K562 (cell line): ENCODE measurements around the gene CTDSPL. TPM values are rescaled to one million over a fixed set of nuclear protein-coding genes. Genes with fewer than 3 reads are reported as not detected.

Experiments used
- ATF3 ChIP-seq, 2 experiments: fragments of 450-650 bp in 1 of 2; sonication (generic) in 1 of 2; formaldehyde crosslinking in 1 of 2; IDR thresholded peaks in 1 of 2; conservative IDR thresholded peaks in 1 of 2; 2 replicates each; pipeline versions ENCODE4 v1.6.1 to v1.8.1; 2016 to 2023; ENCODE audit warnings: mild to moderate bottlenecking in 2 of 2, moderate library complexity in 2 of 2, inconsistent platforms in 1 of 2, missing genetic modification reagents in 1 of 2
- ATF4 ChIP-seq: fragments of 450-650 bp; formaldehyde crosslinking; IDR thresholded peaks from 2 replicates; pipeline ENCODE4 v1.4.0; 2022; ENCODE audit warnings: mild to moderate bottlenecking, moderate library complexity
- BRD9 ChIP-seq: fragments of 450-650 bp; IDR thresholded peaks from 2 replicates; pipeline ENCODE4 v1.6.1; 2018; ENCODE audit warnings: low read depth; ENCODE audit not compliant: partially characterized antibody
- EP400 ChIP-seq: fragments of 450-650 bp; IDR thresholded peaks from 2 replicates; pipeline ENCODE4 v1.6.1; 2017; ENCODE audit warnings: antibody characterized with exemption, mild to moderate bottlenecking, moderate library complexity
- FOXO4 ChIP-seq: fragments of 450-650 bp; formaldehyde crosslinking; IDR thresholded peaks from 2 replicates; pipeline ENCODE4 v1.4.0; 2020; ENCODE audit warnings: mild to moderate bottlenecking, moderate library complexity
- GATAD2A ChIP-seq: fragments of 450-650 bp; IDR thresholded peaks from 2 replicates; pipeline ENCODE4 v1.6.1; 2017
- IFI16 ChIP-seq: fragments of 250-450 bp; sonication (Bioruptor Pico); IDR thresholded peaks from 2 replicates; pipeline ENCODE4 v2.1.2; 2022; ENCODE audit warnings: mild to moderate bottlenecking, inconsistent platforms
- MITF ChIP-seq: IDR thresholded peaks from 2 replicates; pipeline ENCODE4 v1.6.1; 2014; ENCODE audit warnings: antibody characterized with exemption
- PHF21A ChIP-seq: fragments of 450-650 bp; IDR thresholded peaks from 2 replicates; pipeline ENCODE4 v1.6.1; 2017; ENCODE audit warnings: low read depth, borderline replicate concordance
- PKNOX1 ChIP-seq: fragments of 450-650 bp; IDR thresholded peaks from 2 replicates; pipeline ENCODE4 v1.6.1; 2016
- SMAD1 ChIP-seq: fragments of 150-350 bp; IDR thresholded peaks from 2 replicates; pipeline ENCODE4 v1.6.1; 2014; ENCODE audit warnings: low read length, low read depth; ENCODE audit not compliant: partially characterized antibody
- SMAD4 ChIP-seq: fragments of 250-450 bp; sonication (Bioruptor Pico); conservative IDR thresholded peaks from 2 replicates; pipeline ENCODE4 v1.8.0; 2021; ENCODE audit warnings: inconsistent platforms, mild to moderate bottlenecking, moderate library complexity
- TAF7 ChIP-seq: fragments of 450-650 bp; IDR thresholded peaks from 2 replicates; pipeline ENCODE4 v1.6.1; 2016; ENCODE audit warnings: missing genetic modification characterization, missing compliant biosample characterization
- TCFL5 ChIP-seq: fragments of 250-450 bp; sonication (Bioruptor Pico); conservative IDR thresholded peaks from 2 replicates; pipeline ENCODE4 v1.6.1; 2021; ENCODE audit warnings: mild to moderate bottlenecking, moderate library complexity, matching md5 sums
- ZC3H11A ChIP-seq: IDR thresholded peaks from 2 replicates; pipeline ENCODE4 v1.6.1; 2012; ENCODE audit warnings: low read depth, low read length, improper control_type of control experiment
- ZFP1 ChIP-seq: fragments of 450-650 bp; formaldehyde crosslinking; IDR thresholded peaks from 2 replicates; pipeline ENCODE4 v1.4.0; 2020; ENCODE audit warnings: mild to moderate bottlenecking, mixed read lengths
- ZNF174 ChIP-seq: fragments of 250-450 bp; sonication (Bioruptor Pico); IDR thresholded peaks from 2 replicates; pipeline ENCODE4 v1.4.0; 2020; ENCODE audit warnings: mild to moderate bottlenecking
- ZNF175 ChIP-seq: fragments of 200-800 bp; sonication (Bioruptor generic); IDR thresholded peaks from 2 replicates; pipeline ENCODE4 v1.6.1; 2016; ENCODE audit warnings: low read depth, mild to moderate bottlenecking, missing genetic modification characterization, missing compliant biosample characterization
- ZNF280B ChIP-seq: fragments of 250-450 bp; sonication (Bioruptor Pico); IDR thresholded peaks from 2 replicates; pipeline ENCODE4 v1.5.1; 2021; ENCODE audit warnings: mild to moderate bottlenecking
- ZNF785 ChIP-seq: fragments of 250-450 bp; sonication (Bioruptor Pico); IDR thresholded peaks from 2 replicates; pipeline ENCODE4 v1.4.0; 2020; ENCODE audit warnings: mild to moderate bottlenecking
- polyA plus RNA-seq, 8 experiments: library from polyadenylated mRNA; depleted of rRNA in 4 of 8; stranded (reverse) in 5 of 8; unstranded in 3 of 8; fragments of >200 nt; fragmentation: Nextera tagmentation in 2 of 8; fragmentation: Illumina TruSeq in 1 of 8; extraction: Ambion mirVana in 2 of 8; extraction: Trizol in 1 of 8; gene quantifications; 2 replicates each; pipeline versions ENCODE4 v1.2.1 to v1.2.3, GENCODE V29; 2011 to 2014; ENCODE audit warnings: inconsistent platforms in 1 of 8, missing spikeins in 1 of 8
- total RNA-seq, 7 experiments: library from RNA; depleted of rRNA in 6 of 7; stranded (reverse); fragments of >200 nt in 6 of 7; fragmentation: Illumina TruSeq in 2 of 7; extraction: Trizol in 2 of 7; gene quantifications; 2 replicates each; pipeline versions ENCODE4 v1.2.1 to v1.2.3, GENCODE V29; 2011 to 2021; ENCODE audit warnings: low replicate concordance in 1 of 7

CTDSPL gene
- total and polyA plus RNA-seq, 9 of the 15 experiments (the other 6 are each of a cell fraction or from before 2014, with no cell fraction given): 5.1 to 19.3 (median 11.3) TPM

GRCh38 chr3:37904601-37905000 lies 42.9 kb downstream of the CTDSPL start (continued):
- TF ChIP-seq ATF3 (IDR thresholded peaks at IDR 0.05) (peak; percentile 53; the same call in 1 of the 2 replicates), ATF3 (CRISPR knock-in tag; conservative IDR thresholded peaks at IDR 0.05) (no peak), ZNF785 (no peak), PKNOX1 (0 out of 2 replicates have a peak, but pooled peaks have one; percentile 8), IFI16 (CRISPR knock-in tag) (no peak), EP400 (peak; percentile 25; the same call in 1 of the 2 replicates), TCFL5 (CRISPR knock-in tag) (no peak), ZNF280B (CRISPR knock-in tag) (no peak), MITF (no peak), ATF4 (peak; percentile 60; the same call in 1 of the 2 replicates), FOXO4 (CRISPR knock-in tag) (no peak), ZNF175 (0 out of 2 replicates have a peak, but pooled peaks have one; percentile 26), ZNF174 (no peak), GATAD2A (no peak), ZC3H11A (no peak), PHF21A (no peak), SMAD1 (no peak), BRD9 (no peak), SMAD4 (peak; percentile 67; the same call in 1 of the 2 replicates), ZFP1 (CRISPR knock-in tag) (no peak), TAF7 (tag) (0 out of 2 replicates have a peak, but pooled peaks have one; percentile 6)
